ENCODE measurements around the gene ZNF331.

The ZNF331 gene

DNA sequence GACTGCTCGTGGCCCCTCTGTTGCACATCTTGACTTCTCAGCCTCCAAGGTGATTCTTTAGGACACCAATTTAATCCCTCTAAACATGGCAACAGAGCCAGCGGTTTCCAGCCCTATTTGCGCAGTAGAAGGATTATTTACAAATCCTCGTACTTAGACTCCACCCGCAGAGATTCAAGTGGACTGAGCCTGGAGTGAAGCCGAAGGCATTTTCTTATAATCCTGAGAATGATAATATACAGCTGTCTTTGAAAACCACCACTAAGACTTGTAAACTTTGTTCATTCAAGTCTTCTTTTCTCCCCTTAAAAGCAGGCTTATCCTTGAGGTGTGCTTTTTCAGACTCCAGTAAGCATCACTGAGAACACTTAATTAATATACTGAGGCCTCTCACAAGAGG, 89.0 kb downstream of the ZNF331 start:
- no peak for DNase-seq (ENCODE audit: low spot score)

Measured in germinal center (tissue), 1 donor.